K562 (cell line): ENCODE measurements around the gene NANS. TPM values are rescaled to one million over a fixed set of nuclear protein-coding genes. Genes with fewer than 3 reads are reported as not detected.

ENCODE experiments used
- CBFA2T2 ChIP-seq: fragments of 450-650 bp; conservative IDR thresholded peaks from 2 replicates; pipeline ENCODE4 v1.6.1; 2017; ENCODE audit warnings: mild to moderate bottlenecking
- CHD2 ChIP-seq: IDR thresholded peaks from 2 replicates; pipeline ENCODE4 v1.6.1; 2011; ENCODE audit warnings: low read depth, low read length
- ESRRA ChIP-seq: fragments of 450-650 bp; IDR thresholded peaks from 2 replicates; pipeline ENCODE4 v1.6.1; 2014; ENCODE audit warnings: low read depth, mild to moderate bottlenecking, moderate library complexity, borderline replicate concordance
- FOXK2 ChIP-seq, 2 experiments: fragments of 450-650 bp; IDR thresholded peaks in 1 of 2; conservative IDR thresholded peaks in 1 of 2; 2 replicates each; pipeline ENCODE4 v1.6.1; 2016; ENCODE audit warnings: low read depth in 2 of 2, mild to moderate bottlenecking in 1 of 2
- KAT7 ChIP-seq: sonication (generic); formaldehyde crosslinking; IDR thresholded peaks from 2 replicates; pipeline ENCODE4 v1.8.0; 2022; ENCODE audit warnings: missing genetic modification reagents, mild to moderate bottlenecking, borderline replicate concordance
- LEF1 ChIP-seq: fragments of 450-650 bp; IDR thresholded peaks from 2 replicates; pipeline ENCODE4 v1.6.1; 2016; ENCODE audit warnings: mild to moderate bottlenecking
- NFE2L1 ChIP-seq: fragments of 450-650 bp; IDR thresholded peaks from 2 replicates; pipeline ENCODE4 v1.6.1; 2016; ENCODE audit warnings: missing genetic modification characterization, low read depth, mild to moderate bottlenecking, missing compliant biosample characterization, moderate library complexity, borderline replicate concordance
- PHF8 ChIP-seq: fragments of 200-600 bp; sonication (generic); IDR thresholded peaks from 2 replicates; pipeline ENCODE4 v1.6.1; 2012; ENCODE audit warnings: mixed run types, mild to moderate bottlenecking, inconsistent platforms, low read length, moderate library complexity, borderline replicate concordance
- PML ChIP-seq: IDR thresholded peaks from 2 replicates; pipeline ENCODE4 v1.6.1; 2012; ENCODE audit warnings: low read length, inconsistent platforms
- POLR2AphosphoS2 ChIP-seq: IDR thresholded peaks from 2 replicates; pipeline ENCODE4 v1.6.1; 2012; ENCODE audit warnings: low read length, improper control_type of control experiment
- RBFOX2 ChIP-seq: fragments of 200-400 bp; formaldehyde crosslinking; IDR thresholded peaks from 2 replicates; pipeline ENCODE4 v1.6.1; 2017; ENCODE audit warnings: low read depth, mild to moderate bottlenecking, low read length, moderate library complexity
- SIN3B ChIP-seq: fragments of 450-650 bp; IDR thresholded peaks from 2 replicates; pipeline ENCODE4 v1.6.1; 2017; ENCODE audit warnings: low read depth, mild to moderate bottlenecking, moderate library complexity
- SRF ChIP-seq, 2 experiments: fragments of 250-450, 450-650 bp in 1 of 2; sonication (Bioruptor Pico) in 1 of 2; sonication (generic) in 1 of 2; formaldehyde crosslinking; IDR thresholded peaks; 2 replicates each; pipeline versions ENCODE4 v1.5.0 to v1.5.1; 2020 to 2022; ENCODE audit warnings: mild to moderate bottlenecking in 1 of 2, missing genetic modification reagents in 1 of 2
- TAL1 ChIP-seq: fragments of 450-650 bp; IDR thresholded peaks from 2 replicates; pipeline ENCODE4 v1.6.1; 2016; ENCODE audit warnings: mild to moderate bottlenecking
- ZNF263 ChIP-seq: sonication (generic); formaldehyde crosslinking; IDR thresholded peaks from 2 replicates; pipeline ENCODE4 v1.8.0; 2022; ENCODE audit warnings: mild to moderate bottlenecking, missing genetic modification reagents, borderline replicate concordance
- ZNF507 ChIP-seq: conservative IDR thresholded peaks from 2 replicates; pipeline ENCODE4 v1.6.1; 2017; ENCODE audit warnings: missing genetic modification characterization, missing compliant biosample characterization
- ZNF778 ChIP-seq: fragments of 450-650 bp; formaldehyde crosslinking; IDR thresholded peaks from 2 replicates; pipeline ENCODE4 v1.4.0; 2020; ENCODE audit warnings: mild to moderate bottlenecking, moderate library complexity
- polyA plus RNA-seq, 8 experiments: library from polyadenylated mRNA; depleted of rRNA in 4 of 8; stranded (reverse) in 5 of 8; unstranded in 3 of 8; fragments of >200 nt; fragmentation: Nextera tagmentation in 2 of 8; fragmentation: Illumina TruSeq in 1 of 8; extraction: Ambion mirVana in 2 of 8; extraction: Trizol in 1 of 8; gene quantifications; 2 replicates each; pipeline versions ENCODE4 v1.2.1 to v1.2.3, GENCODE V29; 2011 to 2014; ENCODE audit warnings: inconsistent platforms in 1 of 8, missing spikeins in 1 of 8
- total RNA-seq, 7 experiments: library from RNA; depleted of rRNA in 6 of 7; stranded (reverse); fragments of >200 nt in 6 of 7; fragmentation: Illumina TruSeq in 2 of 7; extraction: Trizol in 2 of 7; gene quantifications; 2 replicates each; pipeline versions ENCODE4 v1.2.1 to v1.2.3, GENCODE V29; 2011 to 2021; ENCODE audit warnings: low replicate concordance in 1 of 7
- TF ChIP-seq, protein P1 (sequence below): IDR thresholded peaks from 3 replicates; pipeline ENCODE4 v1.6.1; 2011; ENCODE audit warnings: borderline replicate concordance, mild to moderate bottlenecking; ENCODE audit not compliant: insufficient read length, insufficient read depth
- TF ChIP-seq, protein P2 (sequence below): sonication (generic); formaldehyde crosslinking; IDR thresholded peaks from 2 replicates; pipeline ENCODE4 v1.8.0; 2022; ENCODE audit warnings: missing genetic modification reagents, mild to moderate bottlenecking, moderate library complexity, borderline replicate concordance
- TF ChIP-seq, protein P3 (sequence below), 2 experiments: IDR thresholded peaks; 2 replicates each; pipeline ENCODE4 v1.6.1; 2012; ENCODE audit warnings: improper control_type of control experiment in 2 of 2, low read depth in 2 of 2, low read length in 2 of 2, borderline replicate concordance in 1 of 2
- TF ChIP-seq, protein P4 (sequence below): sonication (generic); formaldehyde crosslinking; IDR thresholded peaks from 2 replicates; pipeline ENCODE4 v1.8.1; 2023; ENCODE audit warnings: mild to moderate bottlenecking, missing genetic modification reagents, moderate library complexity

Gene NANS
- total and polyA plus RNA-seq, 9 of the 15 experiments (the other 6 are each of a cell fraction or from before 2014, with no cell fraction given) = 37.1 to 181 (median 137) TPM

DNA sequence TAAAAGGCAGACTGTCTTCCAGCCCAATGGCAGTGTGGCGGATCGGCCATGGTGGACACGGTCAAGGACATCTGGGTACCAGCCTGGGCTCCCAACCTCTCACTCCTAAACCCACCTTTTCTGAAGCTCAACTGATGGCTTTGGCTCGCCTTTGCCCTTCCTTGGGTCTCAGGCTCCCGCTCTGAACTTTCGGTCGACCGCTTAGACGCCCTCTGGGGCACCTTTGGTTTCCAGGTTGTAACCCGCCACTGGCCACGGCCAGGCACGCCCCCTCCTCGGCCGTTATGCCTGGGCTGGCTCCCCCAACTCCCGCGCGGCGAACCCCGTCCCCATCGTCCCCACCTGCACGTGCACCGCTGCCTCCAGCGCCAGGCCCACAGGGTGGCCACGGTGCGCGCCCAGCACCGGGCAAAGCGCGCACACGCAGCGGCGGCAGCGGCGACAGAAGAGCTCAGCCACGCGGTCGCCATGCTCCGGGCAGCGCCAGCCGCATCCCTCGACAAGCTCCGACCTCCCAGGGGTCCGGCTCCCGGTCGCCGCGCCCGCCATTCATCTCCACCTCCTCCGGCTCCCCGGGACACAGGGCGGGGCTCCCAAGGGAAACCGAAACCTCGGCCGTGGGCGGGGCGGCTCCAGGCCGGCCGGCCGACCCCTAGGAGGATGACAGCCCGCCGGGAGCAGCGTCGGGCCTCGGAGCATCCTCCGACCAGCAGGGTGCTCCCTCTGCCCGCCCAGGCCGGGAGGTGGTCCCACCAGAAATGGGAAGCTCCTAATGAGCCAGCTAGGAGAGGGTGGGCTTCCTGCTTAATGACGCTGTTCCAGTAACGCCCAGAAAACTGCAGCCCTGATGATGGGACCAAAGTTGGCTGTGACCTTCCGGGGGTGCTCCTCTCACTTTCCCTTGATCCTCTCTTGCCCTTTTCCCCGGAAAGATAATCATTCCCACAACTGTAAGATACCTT lies 62.4 kb downstream of the NANS start, which contains the start of gene TRIM14 (continued):
- TF ChIP-seq, protein P1, sequence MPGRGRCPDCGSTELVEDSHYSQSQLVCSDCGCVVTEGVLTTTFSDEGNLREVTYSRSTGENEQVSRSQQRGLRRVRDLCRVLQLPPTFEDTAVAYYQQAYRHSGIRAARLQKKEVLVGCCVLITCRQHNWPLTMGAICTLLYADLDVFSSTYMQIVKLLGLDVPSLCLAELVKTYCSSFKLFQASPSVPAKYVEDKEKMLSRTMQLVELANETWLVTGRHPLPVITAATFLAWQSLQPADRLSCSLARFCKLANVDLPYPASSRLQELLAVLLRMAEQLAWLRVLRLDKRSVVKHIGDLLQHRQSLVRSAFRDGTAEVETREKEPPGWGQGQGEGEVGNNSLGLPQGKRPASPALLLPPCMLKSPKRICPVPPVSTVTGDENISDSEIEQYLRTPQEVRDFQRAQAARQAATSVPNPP = no peak
- no peak for TF ChIP-seq TAL1
- TF ChIP-seq CHD2 = no peak
- no peak for TF ChIP-seq CBFA2T2
- TF ChIP-seq ZNF778 (CRISPR knock-in tag) = no peak
- 0 out of 2 replicates have a peak, but pooled peaks have one; percentile 16 for TF ChIP-seq PML
- TF ChIP-seq, protein P2, sequence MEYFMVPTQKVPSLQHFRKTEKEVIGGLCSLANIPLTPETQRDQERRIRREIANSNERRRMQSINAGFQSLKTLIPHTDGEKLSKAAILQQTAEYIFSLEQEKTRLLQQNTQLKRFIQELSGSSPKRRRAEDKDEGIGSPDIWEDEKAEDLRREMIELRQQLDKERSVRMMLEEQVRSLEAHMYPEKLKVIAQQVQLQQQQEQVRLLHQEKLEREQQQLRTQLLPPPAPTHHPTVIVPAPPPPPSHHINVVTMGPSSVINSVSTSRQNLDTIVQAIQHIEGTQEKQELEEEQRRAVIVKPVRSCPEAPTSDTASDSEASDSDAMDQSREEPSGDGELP (CRISPR knock-in tag) = peak; percentile 62
- TF ChIP-seq, protein P3, sequence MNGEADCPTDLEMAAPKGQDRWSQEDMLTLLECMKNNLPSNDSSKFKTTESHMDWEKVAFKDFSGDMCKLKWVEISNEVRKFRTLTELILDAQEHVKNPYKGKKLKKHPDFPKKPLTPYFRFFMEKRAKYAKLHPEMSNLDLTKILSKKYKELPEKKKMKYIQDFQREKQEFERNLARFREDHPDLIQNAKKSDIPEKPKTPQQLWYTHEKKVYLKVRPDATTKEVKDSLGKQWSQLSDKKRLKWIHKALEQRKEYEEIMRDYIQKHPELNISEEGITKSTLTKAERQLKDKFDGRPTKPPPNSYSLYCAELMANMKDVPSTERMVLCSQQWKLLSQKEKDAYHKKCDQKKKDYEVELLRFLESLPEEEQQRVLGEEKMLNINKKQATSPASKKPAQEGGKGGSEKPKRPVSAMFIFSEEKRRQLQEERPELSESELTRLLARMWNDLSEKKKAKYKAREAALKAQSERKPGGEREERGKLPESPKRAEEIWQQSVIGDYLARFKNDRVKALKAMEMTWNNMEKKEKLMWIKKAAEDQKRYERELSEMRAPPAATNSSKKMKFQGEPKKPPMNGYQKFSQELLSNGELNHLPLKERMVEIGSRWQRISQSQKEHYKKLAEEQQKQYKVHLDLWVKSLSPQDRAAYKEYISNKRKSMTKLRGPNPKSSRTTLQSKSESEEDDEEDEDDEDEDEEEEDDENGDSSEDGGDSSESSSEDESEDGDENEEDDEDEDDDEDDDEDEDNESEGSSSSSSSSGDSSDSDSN (IDR thresholded peaks at IDR 0.05; ENCODE audit: borderline replicate concordance in 1 of 2, low read depth in 2 of 2, low read length in 2 of 2) = no peak
- peak; percentile 99 for TF ChIP-seq ZNF263 (CRISPR knock-in tag)
- peak; percentile 75; the same call in 1 of the 2 replicates for TF ChIP-seq KAT7 (CRISPR knock-in tag)
- TF ChIP-seq LEF1 = no peak
- peak; percentile 59; the same call in 1 of the 2 replicates for TF ChIP-seq PHF8
- TF ChIP-seq POLR2AphosphoS2 = no peak
- peak; percentile 59 for TF ChIP-seq ESRRA
- TF ChIP-seq RBFOX2 = peak; percentile 81
- TF ChIP-seq FOXK2 (conservative IDR thresholded peaks at IDR 0.05 in 1 of 2, IDR thresholded peaks at IDR 0.05 in 1 of 2; ENCODE audit: low read depth in 2 of 2) = no peak
- TF ChIP-seq SRF (CRISPR knock-in tag; IDR thresholded peaks at IDR 0.05) = peak in 1 of 2 experiments; percentile 48; a peak in 1 of 4 replicates
- TF ChIP-seq NFE2L1 (tag) = no peak
- no peak for TF ChIP-seq SIN3B
- TF ChIP-seq, protein P4, sequence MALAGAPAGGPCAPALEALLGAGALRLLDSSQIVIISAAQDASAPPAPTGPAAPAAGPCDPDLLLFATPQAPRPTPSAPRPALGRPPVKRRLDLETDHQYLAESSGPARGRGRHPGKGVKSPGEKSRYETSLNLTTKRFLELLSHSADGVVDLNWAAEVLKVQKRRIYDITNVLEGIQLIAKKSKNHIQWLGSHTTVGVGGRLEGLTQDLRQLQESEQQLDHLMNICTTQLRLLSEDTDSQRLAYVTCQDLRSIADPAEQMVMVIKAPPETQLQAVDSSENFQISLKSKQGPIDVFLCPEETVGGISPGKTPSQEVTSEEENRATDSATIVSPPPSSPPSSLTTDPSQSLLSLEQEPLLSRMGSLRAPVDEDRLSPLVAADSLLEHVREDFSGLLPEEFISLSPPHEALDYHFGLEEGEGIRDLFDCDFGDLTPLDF (CRISPR knock-in tag) = 0 out of 2 replicates have a peak, but pooled peaks have one; percentile 16
- no peak for TF ChIP-seq ZNF507 (tag)
